GM12872 (cell line): ENCODE measurements around the gene PPP1R18.

Experiments used
- CTCF ChIP-seq: IDR thresholded peaks from 3 replicates; pipeline ENCODE4 v1.5.1; 2011; ENCODE audit warnings: low read depth, mild to moderate bottlenecking, low read length, moderate library complexity; ENCODE audit not compliant: insufficient read depth

PPP1R18 gene

GRCh38 chr6:30685157-30686008, 1.1 kb downstream of the PPP1R18 start:
- TF ChIP-seq CTCF = peak; percentile 58

- TF ChIP-seq CTCF = no peak
Observed at GRCh38 chr6:30684386-30685156, 1.9 kb downstream of the PPP1R18 start.

- TF ChIP-seq CTCF = no peak
Observed at GRCh38 chr6:30683980-30684338, 2.5 kb downstream of the PPP1R18 start.

- TF ChIP-seq CTCF = no peak
Observed at GRCh38 chr6:30683183-30683979, 3.1 kb downstream of the PPP1R18 start.

- TF ChIP-seq CTCF = no peak
Observed at GRCh38 chr6:30682143-30683117, 4.0 kb downstream of the PPP1R18 start.

- no peak for TF ChIP-seq CTCF
Observed at GRCh38 chr6:30681766-30682142, 4.7 kb downstream of the PPP1R18 start.
